Esophagus muscularis mucosa (tissue), 4 donors: ENCODE results near the gene ACACA.

ENCODE experiments used
- EP300 ChIP-seq: sonication (generic); formaldehyde crosslinking; IDR thresholded peaks from one replicate; pipeline ENCODE4 v1.6.1; 2017; ENCODE audit warnings: antibody characterized with exemption
- POLR2A ChIP-seq: fragments of 450-650 bp; IDR thresholded peaks from one replicate; pipeline ENCODE4 v1.6.1; 2017; ENCODE audit warnings: antibody characterized with exemption, moderate library complexity, mild to moderate bottlenecking, low read depth
- POLR2AphosphoS5 ChIP-seq, 2 donors: sonication (generic); formaldehyde crosslinking; IDR thresholded peaks; one replicate each; pipeline ENCODE4 v1.6.1; 2017; ENCODE audit warnings: antibody characterized with exemption in 2 of 2
- TF ChIP-seq, protein P1 (sequence below), 3 experiments: fragments of 200-600 bp in 2 of 3; fragments of 450-650 bp in 1 of 3; sonication (generic) in 2 of 3; IDR thresholded peaks; one replicate each; pipeline ENCODE4 v1.5.1; 2017 to 2019; ENCODE audit warnings: antibody characterized with exemption in 3 of 3, mild to moderate bottlenecking in 2 of 3, moderate library complexity in 1 of 3

DNA sequence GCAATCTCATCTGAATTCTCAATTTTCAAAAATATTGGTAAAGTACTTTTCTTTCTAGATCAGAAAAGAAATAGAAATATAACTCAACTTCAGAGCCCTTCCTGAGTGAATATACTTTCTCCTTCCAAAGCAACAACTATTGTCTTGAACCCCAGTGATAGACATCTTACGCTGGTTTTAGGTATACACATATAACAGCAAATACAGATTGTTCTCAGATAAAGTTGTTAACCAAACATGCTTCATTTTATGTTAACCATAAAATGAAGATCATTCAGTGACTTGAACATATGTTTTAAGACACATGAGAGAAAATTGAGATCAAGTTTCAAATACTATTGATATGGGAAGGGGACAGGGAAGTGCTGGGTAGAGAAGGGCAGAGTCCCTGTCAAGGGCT lies 84.5 kb downstream of the ACACA start:
- TF ChIP-seq, protein P1, sequence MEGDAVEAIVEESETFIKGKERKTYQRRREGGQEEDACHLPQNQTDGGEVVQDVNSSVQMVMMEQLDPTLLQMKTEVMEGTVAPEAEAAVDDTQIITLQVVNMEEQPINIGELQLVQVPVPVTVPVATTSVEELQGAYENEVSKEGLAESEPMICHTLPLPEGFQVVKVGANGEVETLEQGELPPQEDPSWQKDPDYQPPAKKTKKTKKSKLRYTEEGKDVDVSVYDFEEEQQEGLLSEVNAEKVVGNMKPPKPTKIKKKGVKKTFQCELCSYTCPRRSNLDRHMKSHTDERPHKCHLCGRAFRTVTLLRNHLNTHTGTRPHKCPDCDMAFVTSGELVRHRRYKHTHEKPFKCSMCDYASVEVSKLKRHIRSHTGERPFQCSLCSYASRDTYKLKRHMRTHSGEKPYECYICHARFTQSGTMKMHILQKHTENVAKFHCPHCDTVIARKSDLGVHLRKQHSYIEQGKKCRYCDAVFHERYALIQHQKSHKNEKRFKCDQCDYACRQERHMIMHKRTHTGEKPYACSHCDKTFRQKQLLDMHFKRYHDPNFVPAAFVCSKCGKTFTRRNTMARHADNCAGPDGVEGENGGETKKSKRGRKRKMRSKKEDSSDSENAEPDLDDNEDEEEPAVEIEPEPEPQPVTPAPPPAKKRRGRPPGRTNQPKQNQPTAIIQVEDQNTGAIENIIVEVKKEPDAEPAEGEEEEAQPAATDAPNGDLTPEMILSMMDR (IDR thresholded peaks at IDR 0.05), result no peak
- no peak for TF ChIP-seq EP300
- TF ChIP-seq POLR2AphosphoS5 (IDR thresholded peaks at IDR 0.05), result no peak
- no peak for TF ChIP-seq POLR2A
